ENCODE measurements around the gene UBE4A.

DNA sequence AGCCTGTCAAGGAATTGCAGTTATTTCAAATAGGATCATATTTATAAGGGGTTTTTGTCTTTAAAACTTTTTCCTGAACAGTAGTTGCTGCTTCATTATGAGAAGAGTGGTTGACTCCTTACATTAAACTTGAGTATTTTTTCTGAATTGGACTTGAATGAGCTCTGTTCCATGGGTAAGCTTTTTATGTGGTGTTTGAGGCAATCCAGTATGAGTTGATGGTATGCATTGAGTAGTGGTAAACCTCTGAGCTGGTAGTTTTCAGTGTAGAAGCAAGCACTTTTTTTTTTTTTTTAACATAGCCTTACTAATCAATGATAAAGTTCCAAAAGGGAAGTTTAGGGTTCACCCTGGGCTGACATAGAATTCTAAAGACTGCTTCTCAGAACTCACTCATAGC, 80.2 kb downstream of the UBE4A start:
- no peak for TF ChIP-seq EZH2 (IDR thresholded peaks at IDR 0.05; ENCODE audit: borderline replicate concordance, low read depth, low read length, severe bottlenecking)
- TF ChIP-seq, protein P1, sequence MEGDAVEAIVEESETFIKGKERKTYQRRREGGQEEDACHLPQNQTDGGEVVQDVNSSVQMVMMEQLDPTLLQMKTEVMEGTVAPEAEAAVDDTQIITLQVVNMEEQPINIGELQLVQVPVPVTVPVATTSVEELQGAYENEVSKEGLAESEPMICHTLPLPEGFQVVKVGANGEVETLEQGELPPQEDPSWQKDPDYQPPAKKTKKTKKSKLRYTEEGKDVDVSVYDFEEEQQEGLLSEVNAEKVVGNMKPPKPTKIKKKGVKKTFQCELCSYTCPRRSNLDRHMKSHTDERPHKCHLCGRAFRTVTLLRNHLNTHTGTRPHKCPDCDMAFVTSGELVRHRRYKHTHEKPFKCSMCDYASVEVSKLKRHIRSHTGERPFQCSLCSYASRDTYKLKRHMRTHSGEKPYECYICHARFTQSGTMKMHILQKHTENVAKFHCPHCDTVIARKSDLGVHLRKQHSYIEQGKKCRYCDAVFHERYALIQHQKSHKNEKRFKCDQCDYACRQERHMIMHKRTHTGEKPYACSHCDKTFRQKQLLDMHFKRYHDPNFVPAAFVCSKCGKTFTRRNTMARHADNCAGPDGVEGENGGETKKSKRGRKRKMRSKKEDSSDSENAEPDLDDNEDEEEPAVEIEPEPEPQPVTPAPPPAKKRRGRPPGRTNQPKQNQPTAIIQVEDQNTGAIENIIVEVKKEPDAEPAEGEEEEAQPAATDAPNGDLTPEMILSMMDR (IDR thresholded peaks at IDR 0.05; ENCODE audit: extremely low read depth in 1 of 2, insufficient read depth in 1 of 2, low read depth in 1 of 2, low read length in 2 of 2): no peak

Data from endothelial cell of umbilical vein (primary cell).